B cell (primary cell): ENCODE data around the gene SMURF2. TPM values are rescaled to one million over a fixed set of nuclear protein-coding genes. Genes with fewer than 3 reads are reported as not detected.

Experiments
- ATAC-seq: fragments of 200-7000 bp; cut with Tn5 transposase; one replicate; pipeline ENCODE4 v1.10.0; 2021; ENCODE audit warnings: low read depth, mild to moderate bottlenecking, moderate number of reproducible peaks, moderate library complexity
- CTCF ChIA-PET: fragments of 350-600 bp; sonication (Branson Sonifier 250); formaldehyde crosslinking; loops from one replicate; lab custom pipeline; 2021; ENCODE audit warnings: antibody characterized with exemption, inconsistent platforms; lab: Charles Lee
- POLR2A ChIA-PET: fragments of 350-600 bp; sonication (Branson Sonifier 250); formaldehyde crosslinking; loops from one replicate; lab custom pipeline; 2021; ENCODE audit warnings: antibody characterized with exemption; lab: Charles Lee
- DNase-seq: peaks from one replicate; pipeline ENCODE4 v3.0.0; 2013
- H2AFZ ChIP-seq: 2 replicates; pipeline ENCODE4 v1.6.1; 2012; ENCODE audit warnings: mild to moderate bottlenecking, low read depth, low read length; ENCODE audit not compliant: insufficient read depth, poor library complexity, severe bottlenecking
- H3K27ac ChIP-seq, 2 donors: 1 replicate in 1 of 2; 2 replicates in 1 of 2; pipeline ENCODE4 v1.5.1; 2012 to 2013; ENCODE audit warnings: low read length in 2 of 2, mild to moderate bottlenecking in 2 of 2, moderate library complexity in 1 of 2
- H3K27me3 ChIP-seq, 4 experiments: fragments of 200-600 bp in 1 of 4; sonication (generic) in 1 of 4; replicated peaks in 1 of 4; 1 replicate in 2 of 4; 2 replicates in 2 of 4; pipeline versions ENCODE4 v1.6.1 to v1.7.0; 2013 to 2016; ENCODE audit warnings: low read length in 3 of 4, mild to moderate bottlenecking in 2 of 4, mixed read lengths in 1 of 4, moderate library complexity in 1 of 4; ENCODE audit not compliant: insufficient read depth in 4 of 4, control insufficient read depth in 3 of 4; ENCODE audit errors: control extremely low read depth in 1 of 4
- H3K36me3 ChIP-seq, 2 experiments: replicated peaks in 1 of 2; 1 replicate in 1 of 2; 2 replicates in 1 of 2; pipeline versions ENCODE4 v1.6.1 to v1.7.1; 2013; ENCODE audit warnings: low read length in 1 of 2; ENCODE audit not compliant: insufficient read depth in 2 of 2, control insufficient read depth in 1 of 2; ENCODE audit errors: control extremely low read depth in 1 of 2, extremely low read depth in 1 of 2
- H3K4me1 ChIP-seq, 2 donors: fragments of 200-600 bp in 1 of 2; sonication (generic) in 1 of 2; 1 replicate in 1 of 2; 2 replicates in 1 of 2; pipeline versions ENCODE4 v1.5.1 to v1.6.1; 2013 to 2017; ENCODE audit warnings: low read length in 2 of 2; ENCODE audit not compliant: control insufficient read depth in 2 of 2, insufficient read depth in 2 of 2
- H3K4me2 ChIP-seq: replicated peaks from 2 replicates; pipeline ENCODE3; 2012; ENCODE audit warnings: mild to moderate bottlenecking, low read depth, low read length; ENCODE audit not compliant: poor library complexity, severe bottlenecking
- H3K4me3 ChIP-seq, 5 experiments: fragments of 200-600 bp in 1 of 5; sonication (generic) in 1 of 5; 1 replicate in 3 of 5; 2 replicates in 2 of 5; pipeline versions ENCODE4 v1.5.1 to v1.7.0; 2011 to 2016; ENCODE audit warnings: low read length in 4 of 5, mild to moderate bottlenecking in 4 of 5, low read depth in 2 of 5, control low read depth in 1 of 5, moderate library complexity in 1 of 5; ENCODE audit not compliant: insufficient read depth in 1 of 5; ENCODE audit errors: control extremely low read depth in 1 of 5, extremely low read depth in 1 of 5
- H3K79me2 ChIP-seq: fragments of 200-600 bp; sonication (generic); one replicate; pipeline ENCODE4 v1.6.0; 2016; ENCODE audit warnings: low read length; ENCODE audit not compliant: control insufficient read depth, insufficient read depth
- H3K9ac ChIP-seq: fragments of 200-600 bp; sonication (generic); 2 replicates; pipeline ENCODE4 v1.6.1; 2017; ENCODE audit warnings: mild to moderate bottlenecking, low read length, moderate library complexity
- H3K9me3 ChIP-seq, 3 donors: one replicate each; pipeline versions ENCODE4 v1.6.1 to v1.7.1; 2013; ENCODE audit warnings: low read length in 2 of 3; ENCODE audit not compliant: control insufficient read depth in 2 of 3, insufficient read depth in 1 of 3; ENCODE audit errors: control extremely low read depth in 1 of 3
- H4K20me1 ChIP-seq: 2 replicates; pipeline ENCODE4 v1.6.0; 2012; ENCODE audit warnings: mild to moderate bottlenecking, low read length; ENCODE audit not compliant: insufficient read depth, control insufficient read depth, poor library complexity, severe bottlenecking
- H3K27ac Mint-ChIP-seq: one replicate; pipeline ENCODE4 v1.8.0; 2021; ENCODE audit warnings: mixed read lengths
- H3K27me3 Mint-ChIP-seq: one replicate; pipeline ENCODE4 v1.8.0; 2021; ENCODE audit warnings: mixed read lengths
- H3K4me1 Mint-ChIP-seq: one replicate; pipeline ENCODE4 v1.8.0; 2021; ENCODE audit warnings: mixed read lengths
- H3K4me3 Mint-ChIP-seq: one replicate; pipeline ENCODE4 v1.8.0; 2021; ENCODE audit warnings: mixed read lengths
- H3K9me3 Mint-ChIP-seq: one replicate; pipeline ENCODE4 v1.8.0; 2022; ENCODE audit warnings: mixed read lengths; ENCODE audit not compliant: insufficient read depth
- CTCF ChIP-seq: fragments of 200-600 bp; IDR thresholded peaks from one replicate; pipeline ENCODE4 v1.8.0; 2022; ENCODE audit warnings: antibody characterized with exemption, mild to moderate bottlenecking
- EZH2 ChIP-seq: IDR thresholded peaks from 2 replicates; pipeline ENCODE4 v1.6.1; 2012; ENCODE audit warnings: borderline replicate concordance, low read depth, mild to moderate bottlenecking, moderate library complexity, low read length; ENCODE audit not compliant: insufficient read depth, poor library complexity, severe bottlenecking
- WGBS: methylation state at CpG from one replicate; pipeline ENCODE4 v1.1.5; 2013; ENCODE audit warnings: missing lambda C conversion rate; ENCODE audit not compliant: insufficient coverage; 5-methylcytosine and 5-hydroxymethylcytosine counted together
- intact Hi-C: fragments of 100-400 bp; cut with micrococcal nuclease; formaldehyde crosslinking; loops from one replicate; pipeline ENCODE4 v1.10.0; 2022
- polyA plus RNA-seq: library from polyadenylated mRNA; depleted of rRNA; stranded (reverse); fragments of >200 nt; gene quantifications from 2 replicates; pipeline ENCODE4 v1.2.3, GENCODE V29; 2012
- total RNA-seq, 2 donors: library from RNA; stranded (reverse); fragments of 120-200 nt in 1 of 2; gene quantifications; 1 replicate in 1 of 2; 2 replicates in 1 of 2; pipeline versions ENCODE4 v1.2.3 to v1.2.4, GENCODE V29; 2013 to 2022

SMURF2 gene
- total and polyA plus RNA-seq, 2 donors (not counting 1 experiment from before 2014, with no cell fraction given): 9.2 to 32.8 TPM

GRCh38 chr17:64502809-64503208 is 159.3 kb downstream of the SMURF2 start:
- Histone ChIP-seq H3K79me2 (peaks cover 52% of the 10 kb centered on the region), H3K4me3 (no peak overlapping the region), H3K4me1 (peaks cover 23 to 27% of the 10 kb centered on the region in 2 donors), H3K36me3 (peaks cover 4 to 61% of the 10 kb centered on the region in 2 experiments), H3K4me2 (no peak overlapping the region), H2AFZ (no peak overlapping the region), H3K9ac (no peak overlapping the region), H3K9me3 (no peaks in the 10 kb centered on the region), H3K27me3 (no peaks in the 10 kb centered on the region), H3K27ac (no peak overlapping the region), H4K20me1 (peaks cover 74% of the 10 kb centered on the region)
- ChIA-PET POLR2A (no interaction called here), CTCF (interaction anchor here (0.9 to 5.5 kb wide), 5 partner anchors 10 to 147 kb away, joined by 3 to 125 read pairs (median 5); no protein-coding TSS in a partner anchor)
- Mint-ChIP-seq H3K4me1 (peaks cover 66% of the 10 kb centered on the region), H3K27me3 (no peaks in the 10 kb centered on the region), H3K27ac (peak overlapping the region; percentile 75), H3K4me3 (peak overlapping the region; percentile 40), H3K9me3 (no peaks in the 10 kb centered on the region)
- TF ChIP-seq CTCF (no peak), EZH2 (no peak)
- ATAC-seq (no peak), DNase-seq (no peak)
- WGBS: no CpG with 5 or more reads among the region's 2 CpGs
- intact Hi-C loops: no loop called here

- Mint-ChIP-seq H3K27ac (peak overlapping the region; percentile 3), H3K27me3 (no peaks in the 10 kb centered on the region), H3K9me3 (no peaks in the 10 kb centered on the region), H3K4me3 (no peak overlapping the region), H3K4me1 (peaks cover 68% of the 10 kb centered on the region)
- no peak for DNase-seq
- H3K9ac ChIP-seq: no peak overlapping the region
- peak overlapping the region in 1 of 2 donors; percentile 31 for H3K27ac ChIP-seq
- intact Hi-C loops: no loop called here
- H3K9me3 ChIP-seq: no peaks in the 10 kb centered on the region
- H3K79me2 ChIP-seq: peaks cover 49% of the 10 kb centered on the region
- peaks cover 26 to 30% of the 10 kb centered on the region in 2 donors for H3K4me1 ChIP-seq
- CTCF ChIA-PET: interaction anchor here (0.7 to 1.9 kb wide), 7 partner anchors 9 to 148 kb away, joined by 3 to 8 read pairs (median 4); no protein-coding TSS in a partner anchor
- no peak overlapping the region for H2AFZ ChIP-seq
- no peak for ATAC-seq
- no peak overlapping the region for H3K4me3 ChIP-seq
- peaks cover 70% of the 10 kb centered on the region for H4K20me1 ChIP-seq
- H3K36me3 ChIP-seq: peaks cover 4 to 61% of the 10 kb centered on the region in 2 experiments
- WGBS: 93% methylated on average over 2 of the region's 3 CpGs
- POLR2A ChIA-PET: no interaction called here
- no peaks in the 10 kb centered on the region for H3K27me3 ChIP-seq
- TF ChIP-seq CTCF (no peak), EZH2 (no peak)
- H3K4me2 ChIP-seq: no peak overlapping the region
Observed at GRCh38 chr17:64502021-64502420, 160.1 kb downstream of the SMURF2 start.
